Choroid plexus epithelial cell (primary cell): ENCODE measurements around the gene TNFRSF8.
A peak's percentile ranks its signal among the peaks of the same experiment; 100 is the strongest.

Experiments
- DNase-seq: peaks from one replicate; pipeline ENCODE4 v3.0.0-alpha.2; 2010; ENCODE audit warnings: low read depth
- H3K4me3 ChIP-seq: 2 replicates; pipeline ENCODE4 v1.5.1; 2011; ENCODE audit warnings: low read depth, mild to moderate bottlenecking, control low read depth, low read length, moderate library complexity
- CTCF ChIP-seq: conservative IDR thresholded peaks from 2 replicates; pipeline ENCODE4 v1.5.1; 2011; ENCODE audit warnings: low read depth, mild to moderate bottlenecking, control low read depth, inconsistent platforms, low read length, moderate library complexity

Gene TNFRSF8

GRCh38 chr1:12080156-12080555, 17.1 kb downstream of the TNFRSF8 start:
- no peak for TF ChIP-seq CTCF
- DNase-seq = no peak
- H3K4me3 ChIP-seq = no peak overlapping the region

- H3K4me3 ChIP-seq = no peak overlapping the region
- TF ChIP-seq CTCF = no peak
- no peak for DNase-seq
Observed at GRCh38 chr1:12080773-12081556, 17.9 kb downstream of the TNFRSF8 start.

- no peak overlapping the region for H3K4me3 ChIP-seq
- TF ChIP-seq CTCF = no peak
- no peak for DNase-seq
Observed at GRCh38 chr1:12081648-12082396, 18.7 kb downstream of the TNFRSF8 start.

- H3K4me3 ChIP-seq = no peak overlapping the region
- no peak for DNase-seq
- no peak for TF ChIP-seq CTCF
Observed at GRCh38 chr1:12082988-12083387, 19.9 kb downstream of the TNFRSF8 start.

GRCh38 chr1:12083766-12084165, 20.7 kb downstream of the TNFRSF8 start:
- no peak for TF ChIP-seq CTCF
- DNase-seq = peak; percentile 43

GRCh38 chr1:12085643-12086260, 22.6 kb downstream of the TNFRSF8 start:
- no peak for DNase-seq
- no peak for TF ChIP-seq CTCF
- no peak overlapping the region for H3K4me3 ChIP-seq

More at GRCh38 chr1:12083766-12084165, 20.7 kb downstream of the TNFRSF8 start:
- no peak overlapping the region for H3K4me3 ChIP-seq
